GM12878 (cell line): ENCODE measurements around the gene MBD5. TPM values are rescaled to one million over a fixed set of nuclear protein-coding genes. Genes with fewer than 3 reads are reported as not detected.

Experiments
- ATAC-seq: fragments of 200-7000 bp; cut with Tn5 transposase; 3 replicates; pipeline ENCODE4 v1.9.1; 2020; ENCODE audit warnings: mild to moderate bottlenecking, moderate library complexity
- BruUV-seq: library from RNA; stranded (reverse); fragments of 400-500 nt; replicated peaks from 2 replicates; lab custom pipeline; 2021; lab: Mats Ljungman, UMichigan
- CTCF ChIA-PET: fragments of 300-600 bp; sonication (Branson Sonifier 250); formaldehyde crosslinking; extraction: SDS; loops from one replicate; lab custom pipeline; 2021; ENCODE audit warnings: inconsistent platforms; lab: Yijun Ruan, JAX
- POLR2A ChIA-PET: fragments of 350-600 bp; formaldehyde crosslinking; extraction: SDS; loops from one replicate; lab custom pipeline; 2021; ENCODE audit warnings: inconsistent platforms; lab: Charles Lee
- RAD21 ChIA-PET: fragments of 300-600 bp; sonication (Branson Sonifier 250); formaldehyde crosslinking; loops from one replicate; lab custom pipeline; 2023; ENCODE audit warnings: antibody characterized with exemption; ENCODE audit not compliant: unreplicated experiment; lab: Charles Lee
- SMC1A ChIA-PET: fragments of 300-600 bp; sonication (Branson Sonifier 250); formaldehyde crosslinking; loops from one replicate; lab custom pipeline; 2023; ENCODE audit not compliant: unreplicated experiment, uncharacterized antibody; lab: Charles Lee
- DNase-seq: peaks from one replicate; pipeline ENCODE4 v3.0.0-alpha.2; 2011; ENCODE audit warnings: low read depth, low spot score
- FAIRE-seq: peaks from 3 replicates; lab custom pipeline; 2011; peaks lifted over from hg19 to GRCh38; lab: Jason Lieb, UNC
- H2AFZ ChIP-seq: 2 replicates; pipeline ENCODE4 v1.6.0; 2011; ENCODE audit warnings: low read depth, low read length, control low read depth; ENCODE audit not compliant: control insufficient read depth
- H3K27ac ChIP-seq: 2 replicates; pipeline ENCODE4 v1.5.1; 2011; ENCODE audit warnings: control low read depth; ENCODE audit not compliant: control insufficient read depth, insufficient read depth
- H3K27me3 ChIP-seq, 2 experiments: replicated peaks in 1 of 2; 2 replicates each; pipeline versions ENCODE4 v1.6.0 to v1.6.1; 2011; ENCODE audit warnings: low read length in 1 of 2; ENCODE audit not compliant: control insufficient read depth in 2 of 2, insufficient read depth in 2 of 2
- H3K36me3 ChIP-seq, 2 experiments: 2 replicates each; pipeline ENCODE4 v1.5.1; 2011; ENCODE audit warnings: low read length in 1 of 2; ENCODE audit not compliant: control insufficient read depth in 2 of 2, insufficient read depth in 2 of 2
- H3K4me1 ChIP-seq: 2 replicates; pipeline ENCODE4 v1.6.1; 2011; ENCODE audit warnings: mild to moderate bottlenecking, low read length, moderate library complexity, mixed read lengths; ENCODE audit not compliant: control insufficient read depth, insufficient read depth
- H3K4me2 ChIP-seq: 2 replicates; pipeline ENCODE4 v1.6.0; 2011; ENCODE audit warnings: control low read depth; ENCODE audit not compliant: control insufficient read depth, insufficient read depth
- H3K4me3 ChIP-seq: fragments of 200-600 bp; sonication (generic); 2 replicates; pipeline ENCODE4 v1.5.1; 2016
- H3K79me2 ChIP-seq: 2 replicates; pipeline ENCODE4 v1.6.0; 2011; ENCODE audit warnings: low read length; ENCODE audit not compliant: control insufficient read depth, insufficient read depth
- H3K9ac ChIP-seq: 2 replicates; pipeline ENCODE4 v1.8.0; 2011; ENCODE audit warnings: low read length, control low read depth, mixed read lengths; ENCODE audit not compliant: control insufficient read depth, insufficient read depth
- H3K9me3 ChIP-seq: replicated peaks from 3 replicates; pipeline ENCODE4 v1.5.1; 2011; ENCODE audit warnings: mild to moderate bottlenecking, low read length; ENCODE audit not compliant: control insufficient read depth, insufficient read depth
- H4K20me1 ChIP-seq: 2 replicates; pipeline ENCODE4 v1.6.0; 2011; ENCODE audit not compliant: control insufficient read depth, insufficient read depth
- PAX5 ChIP-seq: IDR thresholded peaks from 2 replicates; pipeline ENCODE4 v1.6.1; 2011; ENCODE audit warnings: low read depth, low read length, borderline replicate concordance
- PML ChIP-seq: IDR thresholded peaks from 2 replicates; pipeline ENCODE4 v1.6.1; 2012; ENCODE audit warnings: low read length, inconsistent platforms
- YY1 ChIP-seq: IDR thresholded peaks from 2 replicates; pipeline ENCODE4 v1.6.1; 2011; ENCODE audit warnings: low read depth, mild to moderate bottlenecking, low read length
- WGBS: methylation state at CpG from one replicate; pipeline ENCODE4 v1.1.6; 2016; ENCODE audit warnings: low lambda C conversion rate; ENCODE audit not compliant: insufficient replicate concordance, insufficient coverage; ENCODE audit errors: missing lambda C conversion rate; 5-methylcytosine and 5-hydroxymethylcytosine counted together
- in situ Hi-C: fragments of 300-500 bp; cut with MboI; formaldehyde crosslinking; loops from 9 replicates; pipeline ENCODE4 v1.14.3; 2018; ENCODE audit warnings: mixed read lengths
- intact Hi-C: fragments of 100-400 bp; cut with micrococcal nuclease; formaldehyde crosslinking; loops from one replicate; pipeline ENCODE4 v1.14.2; 2022; ENCODE audit not compliant: unreplicated experiment
- polyA plus RNA-seq, 11 experiments: library from polyadenylated mRNA; depleted of rRNA in 4 of 11; unstranded in 6 of 11; stranded (reverse) in 5 of 11; fragments of >200 nt; fragmentation: Nextera tagmentation in 4 of 11; fragmentation: Illumina TruSeq in 1 of 11; extraction: Ambion mirVana in 4 of 11; extraction: Trizol in 1 of 11; gene quantifications; 1 replicate in 1 of 11; 2 replicates in 10 of 11; pipeline versions ENCODE4 v1.2.1 to v1.2.3, GENCODE V29; 2011 to 2016; ENCODE audit warnings: inconsistent platforms in 2 of 11, missing spikeins in 2 of 11, low read depth in 1 of 11
- total RNA-seq, 4 experiments: library from RNA; depleted of rRNA in 3 of 4; stranded (reverse); fragments of >200 nt in 3 of 4; fragmentation: Illumina TruSeq in 1 of 4; extraction: Trizol in 1 of 4; gene quantifications; 2 replicates each; pipeline versions ENCODE4 v1.2.1 to v1.2.3, GENCODE V29; 2013 to 2021
- TF ChIP-seq, protein P1 (sequence below), 3 experiments: IDR thresholded peaks in 2 of 3; conservative IDR thresholded peaks in 1 of 3; 2 replicates each; pipeline ENCODE4 v1.5.1; 2011; ENCODE audit warnings: low read depth in 3 of 3, low read length in 3 of 3, mild to moderate bottlenecking in 3 of 3, control low read depth in 2 of 3, moderate library complexity in 2 of 3, inconsistent platforms in 1 of 3, mixed read lengths in 1 of 3; ENCODE audit not compliant: control insufficient read depth in 2 of 3, insufficient read depth in 1 of 3; ENCODE audit errors: extremely low read depth in 1 of 3
- TF ChIP-seq, protein P2 (sequence below): fragments of 450-650 bp; IDR thresholded peaks from 2 replicates; pipeline ENCODE4 v1.6.1; 2017; ENCODE audit warnings: mild to moderate bottlenecking, moderate library complexity
- TF ChIP-seq, protein P3 (sequence below): fragments of 450-650 bp; IDR thresholded peaks from 2 replicates; pipeline ENCODE4 v1.6.1; 2014; ENCODE audit warnings: mild to moderate bottlenecking

Gene MBD5
- total and polyA plus RNA-seq, 10 of the 15 experiments (the other 5 are each of a cell fraction or from before 2014, with no cell fraction given) = 7.4 to 58.0 (median 21.2) TPM

DNA sequence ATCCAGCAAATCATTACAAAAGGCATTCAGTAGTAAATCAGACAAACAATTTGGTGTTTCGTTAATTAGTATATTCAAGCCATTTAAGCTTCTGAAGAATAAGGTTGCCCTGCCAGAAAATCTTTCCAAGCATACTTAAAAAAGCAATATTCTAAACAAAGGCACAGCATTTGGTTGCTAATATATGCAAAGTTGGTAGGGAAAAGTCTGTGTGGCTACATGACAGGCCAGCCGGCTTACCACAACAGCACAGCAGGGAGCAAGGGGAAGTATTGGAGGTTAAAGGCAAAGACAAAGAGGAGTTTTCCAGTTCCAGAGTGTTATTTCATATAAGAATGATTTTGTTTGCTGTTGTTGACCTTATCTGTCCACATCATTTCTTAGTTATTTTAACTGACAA lies 282.3 kb downstream of the MBD5 start:
- no peak for ATAC-seq
- no peaks in the 10 kb centered on the region for H3K9me3 ChIP-seq
- no peaks in the 10 kb centered on the region for H3K79me2 ChIP-seq
- H3K4me3 ChIP-seq = no peak overlapping the region
- H3K27me3 ChIP-seq = no peaks in the 10 kb centered on the region
- H3K36me3 ChIP-seq = no peaks in the 10 kb centered on the region
- H2AFZ ChIP-seq = no peak overlapping the region
- no peak for TF ChIP-seq YY1
- TF ChIP-seq PAX5 = no peak
- TF ChIP-seq, protein P1, sequence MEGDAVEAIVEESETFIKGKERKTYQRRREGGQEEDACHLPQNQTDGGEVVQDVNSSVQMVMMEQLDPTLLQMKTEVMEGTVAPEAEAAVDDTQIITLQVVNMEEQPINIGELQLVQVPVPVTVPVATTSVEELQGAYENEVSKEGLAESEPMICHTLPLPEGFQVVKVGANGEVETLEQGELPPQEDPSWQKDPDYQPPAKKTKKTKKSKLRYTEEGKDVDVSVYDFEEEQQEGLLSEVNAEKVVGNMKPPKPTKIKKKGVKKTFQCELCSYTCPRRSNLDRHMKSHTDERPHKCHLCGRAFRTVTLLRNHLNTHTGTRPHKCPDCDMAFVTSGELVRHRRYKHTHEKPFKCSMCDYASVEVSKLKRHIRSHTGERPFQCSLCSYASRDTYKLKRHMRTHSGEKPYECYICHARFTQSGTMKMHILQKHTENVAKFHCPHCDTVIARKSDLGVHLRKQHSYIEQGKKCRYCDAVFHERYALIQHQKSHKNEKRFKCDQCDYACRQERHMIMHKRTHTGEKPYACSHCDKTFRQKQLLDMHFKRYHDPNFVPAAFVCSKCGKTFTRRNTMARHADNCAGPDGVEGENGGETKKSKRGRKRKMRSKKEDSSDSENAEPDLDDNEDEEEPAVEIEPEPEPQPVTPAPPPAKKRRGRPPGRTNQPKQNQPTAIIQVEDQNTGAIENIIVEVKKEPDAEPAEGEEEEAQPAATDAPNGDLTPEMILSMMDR (IDR thresholded peaks at IDR 0.05 in 2 of 3, conservative IDR thresholded peaks at IDR 0.05 in 1 of 3; ENCODE audit: control insufficient read depth in 2 of 3, extremely low read depth in 1 of 3, insufficient read depth in 1 of 3, low read depth in 3 of 3, low read length in 3 of 3) = no peak
- TF ChIP-seq, protein P2, sequence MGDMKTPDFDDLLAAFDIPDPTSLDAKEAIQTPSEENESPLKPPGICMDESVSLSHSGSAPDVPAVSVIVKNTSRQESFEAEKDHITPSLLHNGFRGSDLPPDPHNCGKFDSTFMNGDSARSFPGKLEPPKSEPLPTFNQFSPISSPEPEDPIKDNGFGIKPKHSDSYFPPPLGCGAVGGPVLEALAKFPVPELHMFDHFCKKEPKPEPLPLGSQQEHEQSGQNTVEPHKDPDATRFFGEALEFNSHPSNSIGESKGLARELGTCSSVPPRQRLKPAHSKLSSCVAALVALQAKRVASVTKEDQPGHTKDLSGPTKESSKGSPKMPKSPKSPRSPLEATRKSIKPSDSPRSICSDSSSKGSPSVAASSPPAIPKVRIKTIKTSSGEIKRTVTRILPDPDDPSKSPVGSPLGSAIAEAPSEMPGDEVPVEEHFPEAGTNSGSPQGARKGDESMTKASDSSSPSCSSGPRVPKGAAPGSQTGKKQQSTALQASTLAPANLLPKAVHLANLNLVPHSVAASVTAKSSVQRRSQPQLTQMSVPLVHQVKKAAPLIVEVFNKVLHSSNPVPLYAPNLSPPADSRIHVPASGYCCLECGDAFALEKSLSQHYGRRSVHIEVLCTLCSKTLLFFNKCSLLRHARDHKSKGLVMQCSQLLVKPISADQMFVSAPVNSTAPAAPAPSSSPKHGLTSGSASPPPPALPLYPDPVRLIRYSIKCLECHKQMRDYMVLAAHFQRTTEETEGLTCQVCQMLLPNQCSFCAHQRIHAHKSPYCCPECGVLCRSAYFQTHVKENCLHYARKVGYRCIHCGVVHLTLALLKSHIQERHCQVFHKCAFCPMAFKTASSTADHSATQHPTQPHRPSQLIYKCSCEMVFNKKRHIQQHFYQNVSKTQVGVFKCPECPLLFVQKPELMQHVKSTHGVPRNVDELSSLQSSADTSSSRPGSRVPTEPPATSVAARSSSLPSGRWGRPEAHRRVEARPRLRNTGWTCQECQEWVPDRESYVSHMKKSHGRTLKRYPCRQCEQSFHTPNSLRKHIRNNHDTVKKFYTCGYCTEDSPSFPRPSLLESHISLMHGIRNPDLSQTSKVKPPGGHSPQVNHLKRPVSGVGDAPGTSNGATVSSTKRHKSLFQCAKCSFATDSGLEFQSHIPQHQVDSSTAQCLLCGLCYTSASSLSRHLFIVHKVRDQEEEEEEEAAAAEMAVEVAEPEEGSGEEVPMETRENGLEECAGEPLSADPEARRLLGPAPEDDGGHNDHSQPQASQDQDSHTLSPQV = no peak
- no peak for TF ChIP-seq PML
- TF ChIP-seq, protein P3, sequence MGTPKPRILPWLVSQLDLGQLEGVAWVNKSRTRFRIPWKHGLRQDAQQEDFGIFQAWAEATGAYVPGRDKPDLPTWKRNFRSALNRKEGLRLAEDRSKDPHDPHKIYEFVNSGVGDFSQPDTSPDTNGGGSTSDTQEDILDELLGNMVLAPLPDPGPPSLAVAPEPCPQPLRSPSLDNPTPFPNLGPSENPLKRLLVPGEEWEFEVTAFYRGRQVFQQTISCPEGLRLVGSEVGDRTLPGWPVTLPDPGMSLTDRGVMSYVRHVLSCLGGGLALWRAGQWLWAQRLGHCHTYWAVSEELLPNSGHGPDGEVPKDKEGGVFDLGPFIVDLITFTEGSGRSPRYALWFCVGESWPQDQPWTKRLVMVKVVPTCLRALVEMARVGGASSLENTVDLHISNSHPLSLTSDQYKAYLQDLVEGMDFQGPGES = no peak
- TF ChIP-seq, all 136 proteins: peak for 0
- Histone ChIP-seq H3K4me1 (no peaks in the 10 kb centered on the region), H4K20me1 (no peaks in the 10 kb centered on the region), H3K27ac (no peak overlapping the region), H3K9ac (no peak overlapping the region), H3K4me2 (no peak overlapping the region)
- DNase-seq (no peak), FAIRE-seq (no peak)
- intact Hi-C loops (no loop called here), in situ Hi-C loops (no loop called here)
- ChIA-PET CTCF (no interaction called here), SMC1A (interaction anchor here (1.0 to 1.2 kb wide), 2 partner anchors 42 to 180 kb away, joined by 4 to 5 read pairs; no protein-coding TSS in a partner anchor), RAD21 (interaction anchor here (1.1 kb wide), 1 partner anchor 313 kb away, joined by 4 read pairs; no protein-coding TSS in a partner anchor), POLR2A (no interaction called here)
- no TSS peak for BruUV-seq
- 98% methylated on average over 2 of the region's 2 CpGs for WGBS
